ENCODE measurements around the gene FERMT3. TPM values are rescaled to one million over a fixed set of nuclear protein-coding genes. Genes with fewer than 3 reads are reported as not detected.

FERMT3 gene
- total and polyA plus RNA-seq, 2 of the 13 experiments (the other 11 are each of a cell fraction or from before 2014, with no cell fraction given): 0.29 TPM; not detected in 1

GRCh38 chr11:64219755-64220154 lies 13.2 kb downstream of the FERMT3 start:
- 100% methylated on average over 1 of the region's 10 CpGs for WGBS (ENCODE audit: low lambda C conversion rate)
- intact Hi-C loops (cut with micrococcal nuclease; ENCODE audit: unreplicated experiment) (no loop called here), in situ Hi-C loops (cut with HindIII; ENCODE audit: extremely low pct_ligation_motif_present, low pct_unique_long_range_greater_than_20kb) (no loop called here)
- ATAC-seq (peak; percentile 32), FAIRE-seq (no peak), DNase-seq (ENCODE audit: low spot score) (no peak)
- H3K27me3 ChIP-seq (ENCODE audit: control insufficient read depth in 1 of 2, insufficient read depth in 2 of 2, low read length in 2 of 2): no peaks in the 10 kb centered on the region
- TF ChIP-seq ZNF83 (CRISPR knock-in tag; IDR thresholded peaks at IDR 0.05; ENCODE audit: borderline replicate concordance) (no peak), REL (CRISPR knock-in tag; conservative IDR thresholded peaks at IDR 0.05) (no peak), AGO1 (IDR thresholded peaks at IDR 0.05; ENCODE audit: low read depth, low read length, poor library complexity, severe bottlenecking) (peak; percentile 8), ZBTB33 (CRISPR knock-in tag; IDR thresholded peaks at IDR 0.05) (peak; percentile 84)
- no peak overlapping the region for H3K4me2 ChIP-seq (ENCODE audit: low read depth, low read length)
- CTCF ChIA-PET (ENCODE audit: low intra/inter-chr PET ratio, low total read pairs): no interaction called here
- H3K9me3 ChIP-seq (ENCODE audit: low read length): no peaks in the 10 kb centered on the region
- H4K20me1 ChIP-seq (ENCODE audit: insufficient read depth, low read length): no peaks in the 10 kb centered on the region
- peaks cover 0 to 3% of the 10 kb centered on the region in 2 experiments; a peak in 2 of 5 replicates for H3K36me3 ChIP-seq (replicated peaks in 1 of 2; ENCODE audit: control insufficient read depth in 1 of 2, insufficient read depth in 2 of 2, low read length in 2 of 2)
- H3K79me2 ChIP-seq (ENCODE audit: insufficient read depth, low read length): no peaks in the 10 kb centered on the region
- no peak overlapping the region for H2AFZ ChIP-seq (ENCODE audit: low read length)
- H3K9ac ChIP-seq (ENCODE audit: insufficient read depth, low read depth, low read length): no peak overlapping the region
- no peak overlapping the region for H3K4me3 ChIP-seq (replicated peaks in 1 of 3; ENCODE audit: insufficient read depth in 1 of 3, low read depth in 2 of 3, low read length in 3 of 3)
- peaks cover 37% of the 10 kb centered on the region for H3K4me1 ChIP-seq (ENCODE audit: insufficient read depth, low read length)
- no TSS peak for BruUV-seq (replicated peaks)
- no peak overlapping the region for H3K27ac ChIP-seq (ENCODE audit: extremely low read length, insufficient read depth, low read length)
- POLR2A ChIA-PET: no interaction called here

DNA sequence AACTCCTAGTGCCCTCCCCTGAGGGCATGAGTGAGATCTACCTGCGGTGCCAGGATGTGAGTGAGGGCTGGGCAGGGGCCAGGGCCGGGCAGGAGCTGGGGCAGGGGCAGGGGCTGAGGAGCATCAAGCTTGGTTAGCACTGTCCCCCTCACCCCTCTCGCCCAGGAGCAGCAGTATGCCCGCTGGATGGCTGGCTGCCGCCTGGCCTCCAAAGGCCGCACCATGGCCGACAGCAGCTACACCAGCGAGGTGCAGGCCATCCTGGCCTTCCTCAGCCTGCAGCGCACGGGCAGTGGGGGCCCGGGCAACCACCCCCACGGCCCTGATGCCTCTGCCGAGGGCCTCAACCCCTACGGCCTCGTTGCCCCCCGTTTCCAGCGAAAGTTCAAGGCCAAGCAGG lies 13.8 kb downstream of the FERMT3 start:
- ChIA-PET POLR2A (no interaction called here), CTCF (ENCODE audit: low intra/inter-chr PET ratio, low total read pairs) (no interaction called here)
- Histone ChIP-seq H3K27ac (ENCODE audit: extremely low read length, insufficient read depth, low read length) (no peak overlapping the region), H4K20me1 (ENCODE audit: insufficient read depth, low read length) (no peaks in the 10 kb centered on the region), H3K79me2 (ENCODE audit: insufficient read depth, low read length) (no peaks in the 10 kb centered on the region), H3K9me3 (ENCODE audit: low read length) (no peaks in the 10 kb centered on the region), H3K4me3 (replicated peaks in 1 of 3; ENCODE audit: insufficient read depth in 1 of 3, low read depth in 2 of 3, low read length in 3 of 3) (no peak overlapping the region), H3K4me2 (ENCODE audit: low read depth, low read length) (no peak overlapping the region), H3K27me3 (ENCODE audit: control insufficient read depth in 1 of 2, insufficient read depth in 2 of 2, low read length in 2 of 2) (no peaks in the 10 kb centered on the region), H3K9ac (ENCODE audit: insufficient read depth, low read depth, low read length) (no peak overlapping the region), H2AFZ (ENCODE audit: low read length) (no peak overlapping the region), H3K4me1 (ENCODE audit: insufficient read depth, low read length) (peaks cover 37% of the 10 kb centered on the region), H3K36me3 (replicated peaks in 1 of 2; ENCODE audit: control insufficient read depth in 1 of 2, insufficient read depth in 2 of 2, low read length in 2 of 2) (peaks cover 0 to 3% of the 10 kb centered on the region in 2 experiments; a peak in 2 of 5 replicates)
- TF ChIP-seq ZMAT3 (CRISPR knock-in tag; conservative IDR thresholded peaks at IDR 0.05) (no peak), STAT5B (CRISPR knock-in tag; IDR thresholded peaks at IDR 0.05) (no peak), AGO2 (optimal IDR thresholded peaks at IDR 0.05; ENCODE audit: low read depth, low read length) (peak; percentile 59), ZNF687 (CRISPR knock-in tag; IDR thresholded peaks at IDR 0.05) (peak; percentile 22; the same call in 1 of the 2 replicates), AGO1 (IDR thresholded peaks at IDR 0.05; ENCODE audit: low read depth, low read length, poor library complexity, severe bottlenecking) (peak; percentile 28)
- no peak for FAIRE-seq
- BruUV-seq (replicated peaks): no TSS peak
- in situ Hi-C loops (cut with HindIII; ENCODE audit: extremely low pct_ligation_motif_present, low pct_unique_long_range_greater_than_20kb): no loop called here
- peak; percentile 5; the same call in 2 of the 3 replicates for ATAC-seq
- intact Hi-C loops (cut with micrococcal nuclease; ENCODE audit: unreplicated experiment): no loop called here
- DNase-seq (ENCODE audit: low spot score): no peak
- WGBS (ENCODE audit: low lambda C conversion rate): 95% methylated on average over 2 of the region's 17 CpGs
